NK-92 (cell line): ENCODE measurements around the gene TMEM235.

ENCODE experiments used
- DNase-seq: peaks from one replicate; lab custom pipeline; 2025; ENCODE audit not compliant: unreplicated experiment; lab: John Stamatoyannopoulos, UW

The TMEM235 gene

GRCh38 chr17:78230996-78231935 lies at the start of gene TMEM235:
Gene TMEM235 (plus strand): TSS chr17:78231631. CDS start chr17:78232024, 393 bp downstream.
- DNase-seq = no peak

GRCh38 chr17:78182504-78182903 lies 48.9 kb upstream of the TMEM235 start:
- DNase-seq = no peak

DNA sequence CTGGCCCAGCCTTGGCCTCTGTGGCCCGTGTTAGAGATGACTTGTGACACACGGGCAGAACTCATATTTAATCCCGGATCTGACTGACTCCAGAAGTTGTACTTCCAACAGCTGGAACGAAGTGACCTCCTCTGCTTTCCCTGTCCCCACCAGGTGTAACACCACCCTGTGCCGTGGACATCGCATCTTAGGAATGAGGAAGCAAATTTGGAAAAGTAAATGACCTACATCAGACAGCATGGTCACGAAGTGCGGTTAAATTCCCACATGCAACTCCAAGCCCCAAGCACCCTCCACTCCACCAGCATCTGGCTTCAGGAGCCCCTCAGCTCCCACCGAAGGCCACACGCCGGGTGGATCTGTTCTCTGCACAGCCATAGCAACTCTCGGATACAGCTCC lies 47.5 kb upstream of the TMEM235 start:
- no peak for DNase-seq

- DNase-seq = no peak
Measured at GRCh38 chr17:78184351-78184750, 47.1 kb upstream of the TMEM235 start.

DNA sequence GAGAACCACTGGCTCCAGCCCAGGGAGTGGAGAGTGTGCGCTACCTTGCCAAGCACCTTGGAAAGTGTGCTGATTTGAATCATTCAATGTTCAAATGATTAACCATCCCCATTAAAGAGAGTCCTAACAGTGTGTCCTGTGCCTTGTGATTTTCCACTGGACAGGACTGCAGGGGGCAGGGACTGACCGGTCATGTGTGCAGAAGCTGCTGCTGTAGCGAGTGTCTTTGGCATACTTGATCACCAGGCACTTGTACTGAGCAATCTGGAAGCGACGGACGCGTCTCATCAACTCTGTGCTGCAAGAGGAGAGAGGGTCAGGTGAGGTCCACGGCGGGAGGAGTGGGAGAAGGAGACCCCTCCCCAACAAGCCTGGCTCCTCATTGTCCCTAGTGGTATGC lies 46.6 kb upstream of the TMEM235 start:
- DNase-seq = no peak

GRCh38 chr17:78185981-78186691 lies 45.3 kb upstream of the TMEM235 start:
- no peak for DNase-seq

DNA sequence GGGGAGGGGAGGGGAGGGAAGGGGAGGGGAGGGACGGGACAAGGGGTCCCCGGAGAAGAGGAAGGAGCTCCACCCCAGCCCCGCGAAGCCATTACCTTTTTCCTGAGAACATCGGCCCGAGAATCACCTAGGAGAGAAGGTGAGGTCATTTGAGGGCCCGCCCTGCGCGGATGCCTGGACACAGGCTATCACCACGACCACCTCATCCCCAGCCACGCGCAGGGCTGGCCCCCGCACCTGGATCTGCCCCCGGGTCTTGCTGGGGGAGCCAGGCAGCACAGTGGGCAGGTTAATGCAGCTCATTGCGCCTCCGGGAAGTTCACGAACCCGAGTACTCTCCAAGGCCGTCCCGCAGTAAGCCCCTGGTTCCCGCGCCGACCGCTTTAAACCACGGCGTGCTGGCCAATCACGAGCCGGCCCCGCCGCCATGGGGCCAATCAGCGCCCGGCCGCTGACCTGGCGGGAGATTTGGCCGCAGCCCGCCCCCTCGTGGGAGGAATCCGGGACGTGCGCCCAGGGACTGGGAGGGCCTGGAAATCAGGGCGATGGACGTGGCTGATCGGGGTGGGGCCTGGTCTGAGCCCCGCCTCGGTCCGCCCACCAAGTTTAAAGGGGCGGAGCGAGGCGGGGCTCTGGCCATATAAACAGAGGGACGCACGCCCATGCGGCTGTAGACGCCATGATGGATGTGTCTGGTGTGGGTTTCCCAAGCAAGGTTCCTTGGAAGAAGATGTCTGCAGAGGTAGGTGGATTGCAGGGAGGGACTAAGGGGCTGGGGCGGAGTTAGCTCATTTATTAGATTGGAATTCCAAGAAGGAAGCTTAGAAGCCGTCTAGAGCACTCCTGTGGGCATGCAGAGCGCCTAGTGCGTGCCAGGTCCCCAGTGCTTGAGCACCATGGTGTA lies 44.5 kb upstream of the TMEM235 start, which contains the start of the genes AFMID and TK1:
Gene AFMID, plus strand, starts transcription at position 671 of the 904 bp plus-strand sequence. Its CDS starts 9 bp downstream, at position 680.
Gene TK1, minus strand, starts transcription at position 361 of the 904 bp plus-strand sequence. Its CDS starts 58 bp downstream, at position 303.
- DNase-seq = no peak

- no peak for DNase-seq
Measured at GRCh38 chr17:78196716-78197115, 34.7 kb upstream of the TMEM235 start.

- DNase-seq = no peak
Measured at GRCh38 chr17:78197147-78197832, 34.1 kb upstream of the TMEM235 start.

DNA sequence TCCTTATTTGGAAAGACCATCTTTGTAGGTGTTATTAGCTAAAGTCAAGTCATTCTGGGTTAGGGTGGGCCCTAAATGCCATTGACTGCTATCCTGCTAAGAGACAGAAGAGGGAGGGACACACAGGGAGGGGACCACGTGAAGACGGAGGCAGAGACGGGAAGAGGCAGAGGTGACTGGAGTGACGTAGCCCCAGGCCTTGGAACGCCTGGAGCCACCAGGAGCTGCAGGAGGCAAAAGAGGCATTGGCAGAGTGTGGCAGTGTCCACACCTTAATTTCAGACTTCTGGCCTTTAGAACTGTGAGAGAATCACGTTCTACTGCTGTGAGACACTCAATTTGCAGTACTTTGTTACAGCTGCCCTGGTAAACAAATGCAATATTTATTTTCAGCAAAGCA lies 31.0 kb upstream of the TMEM235 start:
- DNase-seq = no peak

- no peak for DNase-seq
Measured at GRCh38 chr17:78202666-78203065, 28.8 kb upstream of the TMEM235 start.

GRCh38 chr17:78204387-78205123 lies 26.9 kb upstream of the TMEM235 start:
- no peak for DNase-seq

DNA sequence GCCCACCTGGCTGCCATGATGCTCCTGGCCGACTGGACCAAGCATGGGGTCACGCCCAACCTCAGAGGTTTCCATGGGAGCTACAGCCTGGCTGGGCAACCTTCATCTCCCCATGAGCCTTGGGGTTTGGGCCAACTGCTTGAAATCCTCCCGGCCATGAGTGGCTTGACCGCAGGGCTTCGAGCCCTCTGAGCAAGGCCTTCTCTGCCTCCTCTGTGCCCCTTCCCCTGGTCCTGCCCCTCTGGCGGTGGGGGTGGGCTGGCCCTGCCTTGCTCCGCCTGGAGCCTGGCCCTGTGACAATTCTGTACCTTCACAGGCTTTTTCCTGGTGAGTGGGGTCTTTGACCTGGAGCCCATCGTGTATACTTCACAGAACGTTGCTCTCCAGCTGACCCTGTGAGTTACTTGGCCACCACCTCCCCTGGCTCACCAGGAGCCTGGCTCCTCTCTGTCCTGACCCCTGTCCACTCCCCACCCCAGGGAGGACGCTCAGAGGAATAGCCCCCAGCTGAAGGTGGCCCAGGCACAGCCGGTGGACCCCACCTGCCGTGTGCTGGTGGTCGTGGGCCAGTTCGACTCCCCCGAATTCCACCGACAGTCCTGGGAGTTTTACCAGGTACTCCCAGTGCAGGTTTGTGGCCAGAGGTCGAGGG lies 26.2 kb upstream of the TMEM235 start:
- no peak for DNase-seq

- no peak for DNase-seq
Measured at GRCh38 chr17:78206298-78206697, 25.1 kb upstream of the TMEM235 start.

DNA sequence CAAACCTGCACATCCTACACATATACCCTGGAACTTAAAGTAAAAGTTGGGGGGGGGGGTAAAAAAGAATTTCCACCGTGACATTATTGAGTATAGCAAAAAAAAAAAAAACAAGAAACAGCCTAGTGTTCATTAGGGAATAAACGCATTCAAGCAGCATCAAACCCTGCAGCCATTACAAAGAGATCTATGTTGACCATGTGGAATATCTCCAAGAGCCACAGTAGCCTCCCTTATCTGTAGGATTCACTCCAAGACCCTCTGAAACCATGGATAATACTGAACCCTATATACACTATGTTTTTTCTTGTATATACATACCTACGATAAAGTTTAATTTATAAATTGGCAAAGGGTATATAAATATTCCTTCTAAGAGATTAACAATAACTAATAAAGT lies 22.9 kb upstream of the TMEM235 start:
- no peak for DNase-seq

GRCh38 chr17:78210111-78210510 lies 21.3 kb upstream of the TMEM235 start:
- no peak for DNase-seq

- no peak for DNase-seq
Measured at GRCh38 chr17:78211032-78211431, 20.4 kb upstream of the TMEM235 start.

- DNase-seq = peak; percentile 22
Measured at GRCh38 chr17:78214016-78214705, 17.3 kb upstream of the TMEM235 start, which contains the start of gene BIRC5. Gene BIRC5 (plus strand): TSS chr17:78214253. CDS start chr17:78214317, 64 bp downstream.
